ENCODE data around the gene BPIFB1.

BPIFB1 gene

GRCh38 chr20:33299111-33299603 is 16.1 kb downstream of the BPIFB1 start:
- DNase-seq, result peak; percentile 74

GRCh38 chr20:33301192-33301930 is 18.3 kb downstream of the BPIFB1 start:
- DNase-seq, result peak; percentile 7

GRCh38 chr20:33303595-33303994 is 20.6 kb downstream of the BPIFB1 start:
- DNase-seq, result no peak

GRCh38 chr20:33304046-33304445 is 21.0 kb downstream of the BPIFB1 start:
- no peak for DNase-seq

GRCh38 chr20:33305589-33306057 is 22.6 kb downstream of the BPIFB1 start:
- DNase-seq, result no peak

- DNase-seq, result no peak
Measured at GRCh38 chr20:33306228-33306627, 23.2 kb downstream of the BPIFB1 start.

GRCh38 chr20:33306807-33307206 is 23.8 kb downstream of the BPIFB1 start:
- no peak for DNase-seq

GRCh38 chr20:33308668-33309067 is 25.7 kb downstream of the BPIFB1 start:
- DNase-seq, result no peak

- DNase-seq, result no peak
Measured at GRCh38 chr20:33309631-33310030, 26.6 kb downstream of the BPIFB1 start.

GRCh38 chr20:33310327-33310899 is 27.4 kb downstream of the BPIFB1 start:
- DNase-seq, result no peak

GRCh38 chr20:33311011-33311410 is 28.0 kb downstream of the BPIFB1 start:
- DNase-seq, result no peak

GRCh38 chr20:33311996-33312395 is 29.0 kb downstream of the BPIFB1 start:
- no peak for DNase-seq

GRCh38 chr20:33312583-33312982 is 29.6 kb downstream of the BPIFB1 start:
- no peak for DNase-seq

- no peak for DNase-seq
Measured at GRCh38 chr20:33313686-33314314, 30.8 kb downstream of the BPIFB1 start.

- no peak for DNase-seq
Measured at GRCh38 chr20:33316343-33316742, 33.3 kb downstream of the BPIFB1 start.

- no peak for DNase-seq
Measured at GRCh38 chr20:33316958-33317357, 33.9 kb downstream of the BPIFB1 start.

- no peak for DNase-seq
Measured at GRCh38 chr20:33317424-33318095, 34.5 kb downstream of the BPIFB1 start.

- no peak for DNase-seq
Measured at GRCh38 chr20:33318096-33318429, 35.0 kb downstream of the BPIFB1 start.

GRCh38 chr20:33320006-33320405 is 37.0 kb downstream of the BPIFB1 start:
- peak; percentile 59 for DNase-seq

- no peak for DNase-seq
Measured at GRCh38 chr20:33322456-33322855, 39.4 kb downstream of the BPIFB1 start.

- DNase-seq, result no peak
Measured at GRCh38 chr20:33323236-33323635, 40.2 kb downstream of the BPIFB1 start.

- no peak for DNase-seq
Measured at GRCh38 chr20:33325350-33325749, 42.3 kb downstream of the BPIFB1 start.

Measured in hematopoietic multipotent progenitor cell treated with erythropoietin and hydrocortisone succinate and interleukin-3 and kit ligand, for 4 days (in vitro differentiated cells).